GM19372 (cell line): Measurements from ENCODE around the gene TIPIN.
"Not testable (repeated sequence)": the region's sequence is repeated elsewhere in the genome, so short reads cannot be mapped to it uniquely, and the experiment has no call there.

Experiments used
- ATAC-seq: cut with Tn5 transposase; IDR thresholded peaks from one replicate; pipeline ENCODE4 v1.9.1; 2021; ENCODE audit warnings: mild to moderate bottlenecking, low read depth, moderate library complexity; ENCODE audit not compliant: unreplicated experiment

Gene TIPIN

GRCh38 chr15:66356359-66357236 lies at the start of gene TIPIN:
Gene TIPIN (minus strand): TSS chr15:66356685. CDS start chr15:66352947, 3,738 bp downstream.
- peak; percentile 87 for ATAC-seq

DNA sequence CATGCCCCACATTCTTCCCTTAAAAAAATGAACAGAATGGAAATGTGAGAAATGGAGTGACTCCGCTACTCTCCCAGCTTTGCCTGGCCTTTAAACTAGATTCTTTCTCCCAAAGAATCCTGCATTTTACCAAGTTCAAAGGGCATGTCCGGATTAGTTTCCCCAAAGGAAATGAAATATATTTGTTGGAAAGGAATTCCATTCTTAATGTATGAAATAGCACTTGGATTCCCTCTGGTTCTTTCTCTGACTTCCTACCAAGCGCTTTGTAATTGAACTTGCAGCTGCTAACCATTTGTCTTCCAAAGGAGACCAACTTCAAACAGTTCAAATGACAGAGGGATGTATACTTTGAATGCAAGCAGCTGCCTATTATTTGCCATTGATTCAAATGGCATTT lies 49.1 kb upstream of the TIPIN start:
- ATAC-seq, result no peak

- no peak for ATAC-seq
These were observed 48.5 kb upstream of the TIPIN start for GRCh38 chr15:66405007-66405406.

GRCh38 chr15:66404532-66404931 lies 48.0 kb upstream of the TIPIN start:
- ATAC-seq, result no peak

- no peak for ATAC-seq
These were observed 47.6 kb upstream of the TIPIN start for GRCh38 chr15:66404122-66404521.

DNA sequence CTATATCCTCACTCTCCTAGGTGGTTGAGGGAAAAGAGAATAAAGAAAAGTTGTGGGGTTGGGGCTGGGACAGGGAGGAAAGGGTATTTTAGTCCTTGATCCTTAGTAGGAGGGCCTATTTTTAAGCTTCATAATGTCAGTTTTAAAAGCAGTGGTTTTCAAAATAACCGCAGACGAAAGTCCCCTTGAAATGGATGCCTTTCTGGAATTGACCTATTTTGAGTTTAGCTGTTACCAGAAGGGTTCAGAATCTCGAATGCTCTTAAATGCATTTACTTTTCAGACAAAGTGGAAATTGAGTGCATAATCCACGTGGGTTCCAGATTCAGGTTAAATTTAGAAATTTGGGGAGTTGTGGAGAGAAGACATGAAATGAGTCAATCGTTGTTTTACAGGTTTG lies 46.8 kb upstream of the TIPIN start:
- ATAC-seq, result no peak

- no peak for ATAC-seq
These were observed 46.3 kb upstream of the TIPIN start for GRCh38 chr15:66402761-66403284.

DNA sequence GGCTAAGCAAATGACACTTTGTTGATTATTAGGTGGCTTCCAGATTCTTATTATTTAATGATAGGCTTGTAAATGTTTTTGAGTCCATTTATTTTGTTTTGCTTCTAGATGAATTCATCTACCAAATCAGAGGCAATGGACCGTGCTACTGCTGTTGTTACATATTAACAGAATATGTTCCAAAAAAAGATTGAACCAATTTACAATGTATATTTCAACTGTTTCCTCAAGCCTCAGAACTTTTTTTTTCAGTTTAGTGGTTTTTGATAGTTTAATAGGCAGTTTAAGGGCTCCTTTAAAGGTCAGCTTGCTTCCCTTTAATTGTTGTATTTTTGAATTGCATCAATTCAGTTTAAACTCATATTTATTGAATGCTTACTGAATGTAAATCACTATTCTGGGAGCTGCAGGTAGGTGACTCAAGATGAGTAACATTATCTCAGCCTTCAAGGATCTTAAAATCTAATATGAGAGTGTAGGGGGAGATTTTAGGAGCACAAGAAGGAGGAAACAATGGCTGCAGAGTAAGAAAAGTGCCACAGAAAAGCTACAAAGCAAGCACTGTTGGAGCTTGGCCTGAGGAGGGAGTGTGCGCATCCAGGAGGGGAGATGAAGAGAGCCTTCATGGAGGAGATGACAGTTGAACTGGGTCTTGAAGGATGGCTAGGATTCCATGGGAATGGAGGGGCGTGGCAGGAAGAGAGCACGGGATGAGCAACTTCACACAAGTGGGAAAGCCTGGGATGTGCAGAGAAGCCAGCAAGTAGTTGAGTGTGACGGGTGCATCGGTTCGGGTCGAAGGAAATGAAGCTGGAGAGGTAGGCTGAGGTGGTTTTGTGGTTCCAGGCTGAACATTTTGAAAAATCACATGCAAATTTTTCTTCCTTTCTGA lies 44.9 kb upstream of the TIPIN start:
- no peak for ATAC-seq

DNA sequence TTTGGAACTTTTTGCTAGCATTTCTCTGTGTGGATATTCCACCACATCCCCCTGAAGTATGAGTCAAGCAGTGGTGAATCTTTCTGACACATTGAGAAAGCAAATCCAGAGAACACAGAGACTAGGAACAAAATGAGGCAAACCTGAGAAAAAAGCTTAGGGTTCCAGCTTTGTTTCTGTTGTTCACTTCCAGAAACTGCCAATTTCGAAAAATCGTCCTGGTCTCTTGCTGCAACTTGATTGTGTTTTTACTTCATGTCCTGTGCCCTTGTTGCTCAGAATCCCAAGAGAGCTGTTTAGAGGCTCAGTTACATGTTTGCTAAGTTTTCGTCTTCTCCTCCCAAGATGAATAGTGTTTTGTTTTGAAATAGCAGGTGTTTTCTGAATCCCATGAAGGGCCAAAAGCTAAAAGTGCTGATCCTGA lies 43.9 kb upstream of the TIPIN start:
- ATAC-seq, result no peak

DNA sequence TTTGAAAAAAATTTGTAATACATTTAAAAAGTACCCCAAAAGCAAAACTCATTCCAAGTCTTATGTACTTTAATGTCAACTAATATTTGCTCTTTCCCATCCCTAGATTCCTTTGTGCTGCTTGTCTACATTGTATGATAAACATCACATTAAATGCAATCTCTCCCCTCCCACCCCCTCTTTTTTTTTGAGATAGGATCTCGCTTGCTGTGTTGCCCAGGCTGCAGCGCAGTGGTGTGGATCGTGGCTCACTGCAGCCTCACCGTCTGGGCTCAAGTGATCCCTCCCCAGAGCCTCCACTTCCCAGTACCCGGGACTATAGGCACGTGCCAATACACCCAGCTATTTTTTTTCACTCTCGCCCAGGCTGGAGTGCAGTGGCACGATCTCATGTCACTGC lies 42.8 kb upstream of the TIPIN start:
- no peak for ATAC-seq

- ATAC-seq, result no peak
These were observed 38.4 kb upstream of the TIPIN start for GRCh38 chr15:66394915-66395314.

DNA sequence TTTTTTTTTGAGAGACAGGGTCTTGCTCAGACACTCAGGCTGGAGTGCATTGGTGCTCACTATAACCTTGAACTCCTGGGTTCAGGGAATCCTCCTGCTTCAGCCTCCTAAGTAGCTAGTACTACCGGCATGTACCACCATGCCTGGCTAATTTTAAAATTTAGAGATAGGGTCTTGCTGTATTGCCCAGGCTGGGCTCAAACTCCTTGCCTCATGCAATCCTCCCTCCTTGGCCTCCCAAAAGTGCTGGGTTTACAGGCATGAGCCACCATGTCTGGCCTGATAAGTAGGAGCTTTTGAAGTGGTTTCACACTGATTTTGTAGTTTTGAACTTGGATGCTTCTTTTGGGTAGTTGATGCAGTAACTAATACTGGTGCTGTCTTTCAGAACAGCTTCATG lies 38.0 kb upstream of the TIPIN start:
- ATAC-seq, result no peak

DNA sequence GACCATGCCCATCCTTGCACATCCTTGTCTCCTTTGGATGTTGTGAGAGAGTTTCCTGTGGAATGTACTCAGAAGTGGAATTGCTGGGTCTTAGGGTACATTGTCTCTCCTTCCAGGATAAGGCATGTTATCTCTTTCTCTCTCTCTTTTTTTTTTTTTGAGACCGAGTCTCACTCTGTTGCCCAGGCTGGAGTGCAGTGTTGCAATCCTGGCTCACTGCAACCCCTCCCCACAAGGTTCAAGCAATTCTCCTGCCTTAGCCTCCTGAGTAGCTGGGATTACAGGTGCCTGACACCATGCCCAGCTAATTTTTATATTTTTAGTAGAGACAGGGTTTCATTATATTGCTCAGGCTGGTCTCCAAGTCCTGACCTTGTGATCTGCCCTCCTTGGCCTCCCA lies 36.6 kb upstream of the TIPIN start:
- ATAC-seq, result not testable (repeated sequence)

GRCh38 chr15:66390678-66391077 lies 34.2 kb upstream of the TIPIN start:
- no peak for ATAC-seq

DNA sequence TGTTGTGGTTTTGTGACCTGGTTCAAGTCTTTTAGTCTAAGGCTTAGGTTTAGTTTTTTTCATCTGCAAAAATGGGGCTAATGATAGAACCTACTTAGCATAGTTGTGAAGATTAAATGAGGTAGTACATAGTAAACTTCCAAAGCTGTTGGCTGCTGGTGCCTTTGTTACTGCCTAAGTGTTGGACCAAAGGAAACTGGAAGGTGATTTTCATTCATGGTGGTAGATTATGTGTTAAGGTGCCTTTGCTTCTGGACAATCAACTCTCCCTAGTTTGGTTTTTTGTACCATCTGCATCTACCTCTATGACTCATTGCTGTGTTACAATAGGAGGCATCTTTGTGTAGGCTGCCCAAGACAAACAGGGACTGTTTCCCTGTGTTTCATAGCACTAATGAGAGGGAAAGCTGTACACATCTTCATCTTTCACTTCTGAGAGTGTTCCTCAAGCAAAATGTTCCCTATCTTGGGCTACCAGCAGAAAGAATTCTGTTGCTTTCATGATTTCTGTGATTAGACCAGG lies 33.4 kb upstream of the TIPIN start:
- ATAC-seq, result no peak

- ATAC-seq, result no peak
These were observed 32.8 kb upstream of the TIPIN start for GRCh38 chr15:66389098-66389858.

- no peak for ATAC-seq
These were observed 32.1 kb upstream of the TIPIN start for GRCh38 chr15:66388576-66388975.

DNA sequence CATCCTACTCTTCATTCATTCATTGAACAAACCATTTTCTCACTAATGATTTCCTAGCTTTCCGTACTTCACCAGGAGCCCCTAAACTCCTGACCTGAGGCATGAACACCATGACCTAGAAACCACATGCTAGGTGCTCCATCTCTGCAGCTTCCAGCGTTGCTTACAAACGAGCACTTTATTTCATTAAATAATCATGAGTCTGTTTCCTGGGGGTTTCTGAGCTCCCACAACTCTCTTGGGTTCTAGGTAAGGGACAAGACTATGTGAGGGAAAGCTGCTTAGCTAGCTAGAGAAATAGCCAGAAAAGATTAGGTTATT lies 31.5 kb upstream of the TIPIN start:
- no peak for ATAC-seq

DNA sequence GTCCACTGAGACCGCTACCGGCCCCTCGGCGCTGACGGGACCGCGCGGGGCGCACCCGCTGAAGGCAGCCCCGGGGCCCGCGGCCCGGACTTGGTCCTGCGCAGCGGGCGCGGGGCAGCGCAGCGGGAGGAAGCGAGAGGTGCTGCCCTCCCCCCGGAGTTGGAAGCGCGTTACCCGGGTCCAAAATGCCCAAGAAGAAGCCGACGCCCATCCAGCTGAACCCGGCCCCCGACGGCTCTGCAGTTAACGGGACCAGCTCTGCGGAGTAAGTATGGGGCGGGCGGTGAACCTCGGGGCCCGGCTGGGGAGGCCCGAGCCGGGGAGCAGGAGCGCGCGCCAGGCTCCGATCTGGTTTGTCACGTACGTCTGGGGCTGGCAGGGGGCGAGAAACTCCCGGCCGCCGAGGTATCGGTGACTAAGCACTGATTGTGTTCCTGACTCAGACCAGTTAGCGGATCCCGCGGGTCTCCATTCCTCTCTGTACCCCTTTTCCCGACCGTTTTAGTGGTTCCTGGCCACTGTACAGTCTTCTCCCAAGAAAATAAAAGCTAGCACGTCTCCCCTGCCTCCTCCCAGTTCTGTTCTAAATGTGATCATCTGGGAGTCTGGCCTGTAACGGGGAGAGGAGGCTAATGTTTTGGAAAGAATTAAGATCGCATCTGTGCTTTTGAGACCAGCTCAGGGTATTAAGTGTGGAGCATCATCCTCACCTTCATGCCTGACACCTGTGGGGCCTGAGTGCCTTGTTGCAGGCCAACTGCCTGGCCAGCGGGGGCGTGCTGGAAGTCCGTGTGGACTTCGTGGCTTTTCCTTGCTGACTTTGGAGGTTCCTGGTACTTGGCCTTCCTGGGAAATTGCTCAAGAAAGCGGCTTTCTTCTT lies 30.9 kb upstream of the TIPIN start:
- ATAC-seq, result peak; percentile 19
